22Rv1 (cell line): Measurements from ENCODE around the gene TOB1.

Experiments used
- ZFX ChIP-seq: fragments of 450-650 bp; IDR thresholded peaks from 2 replicates; pipeline ENCODE4 v1.6.1; 2017; ENCODE audit warnings: antibody characterized with exemption, borderline replicate concordance
- TF ChIP-seq, protein P1 (sequence below): fragments of 450-650 bp; IDR thresholded peaks from 2 replicates; pipeline ENCODE4 v1.5.1; 2017; ENCODE audit warnings: mild to moderate bottlenecking

DNA sequence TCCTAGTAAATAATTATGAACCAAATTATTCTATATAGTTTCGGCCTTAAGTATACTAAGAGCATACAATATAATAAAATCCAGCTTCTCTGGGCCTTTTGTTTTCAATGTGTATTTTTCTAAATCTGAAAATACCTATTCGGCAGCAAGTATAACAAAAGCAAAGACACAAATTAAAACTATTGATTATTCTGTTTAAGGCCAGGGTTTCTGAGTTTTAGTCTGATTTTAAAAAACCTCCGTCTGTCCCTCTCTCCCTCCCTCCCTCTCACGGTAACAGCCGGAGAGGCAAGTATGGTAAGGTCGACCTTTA, 1.5 kb downstream of the TOB1 start:
- TF ChIP-seq, protein P1, sequence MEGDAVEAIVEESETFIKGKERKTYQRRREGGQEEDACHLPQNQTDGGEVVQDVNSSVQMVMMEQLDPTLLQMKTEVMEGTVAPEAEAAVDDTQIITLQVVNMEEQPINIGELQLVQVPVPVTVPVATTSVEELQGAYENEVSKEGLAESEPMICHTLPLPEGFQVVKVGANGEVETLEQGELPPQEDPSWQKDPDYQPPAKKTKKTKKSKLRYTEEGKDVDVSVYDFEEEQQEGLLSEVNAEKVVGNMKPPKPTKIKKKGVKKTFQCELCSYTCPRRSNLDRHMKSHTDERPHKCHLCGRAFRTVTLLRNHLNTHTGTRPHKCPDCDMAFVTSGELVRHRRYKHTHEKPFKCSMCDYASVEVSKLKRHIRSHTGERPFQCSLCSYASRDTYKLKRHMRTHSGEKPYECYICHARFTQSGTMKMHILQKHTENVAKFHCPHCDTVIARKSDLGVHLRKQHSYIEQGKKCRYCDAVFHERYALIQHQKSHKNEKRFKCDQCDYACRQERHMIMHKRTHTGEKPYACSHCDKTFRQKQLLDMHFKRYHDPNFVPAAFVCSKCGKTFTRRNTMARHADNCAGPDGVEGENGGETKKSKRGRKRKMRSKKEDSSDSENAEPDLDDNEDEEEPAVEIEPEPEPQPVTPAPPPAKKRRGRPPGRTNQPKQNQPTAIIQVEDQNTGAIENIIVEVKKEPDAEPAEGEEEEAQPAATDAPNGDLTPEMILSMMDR, result no peak
- TF ChIP-seq ZFX, result no peak
